SU-DHL-6 (cell line): ENCODE measurements around the gene MBP.

Experiments
- H2AFZ ChIP-seq: fragments of 200-600 bp; sonication (generic); 2 replicates; pipeline ENCODE4 v1.6.1; 2014; ENCODE audit warnings: low read depth, mild to moderate bottlenecking, moderate library complexity, mixed read lengths, antibody characterized with exemption, low read length; ENCODE audit not compliant: severe bottlenecking
- H3F3A ChIP-seq: fragments of 200-600 bp; shearing (Covaris generic); 2 replicates; pipeline ENCODE4 v1.6.0; 2016; ENCODE audit warnings: antibody characterized with exemption, mild to moderate bottlenecking; ENCODE audit not compliant: insufficient read depth
- H3K27ac ChIP-seq: fragments of 200-600 bp; sonication (generic); 2 replicates; pipeline ENCODE4 v1.5.1; 2016; ENCODE audit warnings: low read depth, mild to moderate bottlenecking, low read length, moderate library complexity, mixed read lengths
- H3K27me3 ChIP-seq: fragments of 200-600 bp; sonication (generic), shearing (Covaris generic); 2 replicates; pipeline ENCODE4 v1.6.0; 2014; ENCODE audit warnings: mild to moderate bottlenecking, low read length
- H3K36me3 ChIP-seq: fragments of 200-600 bp; sonication (generic); 2 replicates; pipeline ENCODE4 v1.6.1; 2014; ENCODE audit warnings: mild to moderate bottlenecking, low read length, mixed read lengths
- H3K4me2 ChIP-seq: fragments of 300-600, 200-600 bp; shearing (Covaris generic), sonication (generic); 2 replicates; pipeline ENCODE4 v1.6.0; 2014; ENCODE audit warnings: low read length, low read depth, mild to moderate bottlenecking; ENCODE audit not compliant: poor library complexity, severe bottlenecking
- H3K4me3 ChIP-seq: fragments of 200-600 bp; sonication (generic); 2 replicates; pipeline ENCODE4 v1.5.1; 2014; ENCODE audit warnings: antibody characterized with exemption, low read length, mild to moderate bottlenecking, mixed read lengths; ENCODE audit not compliant: insufficient read depth, poor library complexity, severe bottlenecking
- H3K79me2 ChIP-seq: fragments of 200-600 bp; sonication (generic); 2 replicates; pipeline ENCODE4 v1.6.1; 2014; ENCODE audit warnings: mild to moderate bottlenecking, low read length, moderate library complexity; ENCODE audit not compliant: insufficient read depth
- H3K9ac ChIP-seq: fragments of 200-600 bp; sonication (generic); 2 replicates; pipeline ENCODE4 v1.7.0; 2014; ENCODE audit warnings: mild to moderate bottlenecking, low read length
- H3K9me2 ChIP-seq: fragments of 200-600 bp; sonication (generic); replicated peaks from 2 replicates; pipeline ENCODE4 v1.6.1; 2014; ENCODE audit warnings: low read length; ENCODE audit not compliant: insufficient read depth
- H3K9me3 ChIP-seq: fragments of 200-600 bp; sonication (generic); 2 replicates; pipeline ENCODE4 v1.6.1; 2014; ENCODE audit warnings: low read length, mixed read lengths; ENCODE audit not compliant: insufficient read depth
- H4K20me1 ChIP-seq: fragments of 200-600 bp; sonication (generic); 2 replicates; pipeline ENCODE4 v1.6.1; 2014; ENCODE audit warnings: low read depth, mild to moderate bottlenecking, antibody characterized with exemption, low read length, moderate library complexity, mixed read lengths
- CTCF ChIP-seq: fragments of 200-600 bp; sonication (generic); IDR thresholded peaks from one replicate; pipeline ENCODE4 v1.5.1; 2017; ENCODE audit warnings: antibody characterized with exemption, mild to moderate bottlenecking, low read length, moderate library complexity; ENCODE audit not compliant: insufficient read depth, poor library complexity, severe bottlenecking
- EZH2phosphoT487 ChIP-seq: fragments of 200-600 bp; sonication (generic), shearing (Covaris generic); conservative IDR thresholded peaks from 2 replicates; pipeline ENCODE4 v1.6.1; 2018; ENCODE audit warnings: mild to moderate bottlenecking, antibody characterized with exemption, low read length, moderate library complexity, mixed read lengths

Gene MBP

GRCh38 chr18:77151772-77152520, 19.4 kb upstream of the MBP start:
- H4K20me1 ChIP-seq, result no peaks in the 10 kb centered on the region
- H3K4me3 ChIP-seq, result no peak overlapping the region
- H3K9ac ChIP-seq, result no peak overlapping the region
- peak overlapping the region; percentile 34 for H3K4me2 ChIP-seq
- H3K27me3 ChIP-seq, result no peaks in the 10 kb centered on the region
- H3K27ac ChIP-seq, result no peak overlapping the region
- H3F3A ChIP-seq, result 0 out of 2 replicates have a peak, but pooled peaks cover 4% of the 10 kb centered on the region
- no peaks in the 10 kb centered on the region for H3K36me3 ChIP-seq
- no peaks in the 10 kb centered on the region for H3K79me2 ChIP-seq
- no peaks in the 10 kb centered on the region for H3K9me2 ChIP-seq
- TF ChIP-seq CTCF, result no peak
- no peak for TF ChIP-seq EZH2phosphoT487
- H2AFZ ChIP-seq, result no peak overlapping the region
- no peaks in the 10 kb centered on the region for H3K9me3 ChIP-seq

- no peaks in the 10 kb centered on the region for H4K20me1 ChIP-seq
- H3K9ac ChIP-seq, result no peak overlapping the region
- no peaks in the 10 kb centered on the region for H3K27me3 ChIP-seq
- TF ChIP-seq CTCF, result no peak
- no peak for TF ChIP-seq EZH2phosphoT487
- H3K9me2 ChIP-seq, result no peaks in the 10 kb centered on the region
- H3K4me2 ChIP-seq, result peak overlapping the region; percentile 34
- no peak overlapping the region for H3K27ac ChIP-seq
- 0 out of 2 replicates have a peak, but pooled peaks cover 4% of the 10 kb centered on the region for H3F3A ChIP-seq
- H2AFZ ChIP-seq, result no peak overlapping the region
- no peaks in the 10 kb centered on the region for H3K79me2 ChIP-seq
- no peaks in the 10 kb centered on the region for H3K36me3 ChIP-seq
- H3K9me3 ChIP-seq, result no peaks in the 10 kb centered on the region
- H3K4me3 ChIP-seq, result no peak overlapping the region
These were observed 18.6 kb upstream of the MBP start for GRCh38 chr18:77151033-77151771.

- no peaks in the 10 kb centered on the region for H4K20me1 ChIP-seq
- no peak overlapping the region for H2AFZ ChIP-seq
- H3K36me3 ChIP-seq, result no peaks in the 10 kb centered on the region
- H3K4me2 ChIP-seq, result no peak overlapping the region
- H3K79me2 ChIP-seq, result no peaks in the 10 kb centered on the region
- TF ChIP-seq CTCF (no peak), EZH2phosphoT487 (no peak)
- H3K9me2 ChIP-seq, result no peaks in the 10 kb centered on the region
- H3K4me3 ChIP-seq, result no peak overlapping the region
- no peak overlapping the region for H3K9ac ChIP-seq
- no peaks in the 10 kb centered on the region for H3K9me3 ChIP-seq
- H3K27me3 ChIP-seq, result no peaks in the 10 kb centered on the region
- H3F3A ChIP-seq, result 0 out of 2 replicates have a peak, but pooled peaks cover 4% of the 10 kb centered on the region
- H3K27ac ChIP-seq, result no peak overlapping the region
These were observed 18.0 kb upstream of the MBP start for GRCh38 chr18:77150588-77150987.
